Retinal pigment epithelial cell (primary cell): Measurements from ENCODE around the gene DYNLT2B.
"Not testable (repeated sequence)": the region's sequence is repeated elsewhere in the genome, so short reads cannot be mapped to it uniquely, and the experiment has no call there.

Source experiments
- DNase-seq: peaks from one replicate; pipeline ENCODE4 v3.0.0-alpha.2; 2010; ENCODE audit warnings: low read depth
- H3K4me3 ChIP-seq: 2 replicates; pipeline ENCODE4 v1.5.1; 2011; ENCODE audit warnings: mild to moderate bottlenecking, low read length, control low read depth, moderate library complexity
- TF ChIP-seq, protein P1 (sequence below): conservative IDR thresholded peaks from 2 replicates; pipeline ENCODE4 v1.5.1; 2011; ENCODE audit warnings: low read depth, low read length, control low read depth, inconsistent platforms

Gene DYNLT2B

GRCh38 chr3:196254376-196255283 is 63.4 kb downstream of the DYNLT2B start:
- DNase-seq = no peak
- H3K4me3 ChIP-seq = no peak overlapping the region
- TF ChIP-seq, protein P1, sequence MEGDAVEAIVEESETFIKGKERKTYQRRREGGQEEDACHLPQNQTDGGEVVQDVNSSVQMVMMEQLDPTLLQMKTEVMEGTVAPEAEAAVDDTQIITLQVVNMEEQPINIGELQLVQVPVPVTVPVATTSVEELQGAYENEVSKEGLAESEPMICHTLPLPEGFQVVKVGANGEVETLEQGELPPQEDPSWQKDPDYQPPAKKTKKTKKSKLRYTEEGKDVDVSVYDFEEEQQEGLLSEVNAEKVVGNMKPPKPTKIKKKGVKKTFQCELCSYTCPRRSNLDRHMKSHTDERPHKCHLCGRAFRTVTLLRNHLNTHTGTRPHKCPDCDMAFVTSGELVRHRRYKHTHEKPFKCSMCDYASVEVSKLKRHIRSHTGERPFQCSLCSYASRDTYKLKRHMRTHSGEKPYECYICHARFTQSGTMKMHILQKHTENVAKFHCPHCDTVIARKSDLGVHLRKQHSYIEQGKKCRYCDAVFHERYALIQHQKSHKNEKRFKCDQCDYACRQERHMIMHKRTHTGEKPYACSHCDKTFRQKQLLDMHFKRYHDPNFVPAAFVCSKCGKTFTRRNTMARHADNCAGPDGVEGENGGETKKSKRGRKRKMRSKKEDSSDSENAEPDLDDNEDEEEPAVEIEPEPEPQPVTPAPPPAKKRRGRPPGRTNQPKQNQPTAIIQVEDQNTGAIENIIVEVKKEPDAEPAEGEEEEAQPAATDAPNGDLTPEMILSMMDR = no peak

DNA sequence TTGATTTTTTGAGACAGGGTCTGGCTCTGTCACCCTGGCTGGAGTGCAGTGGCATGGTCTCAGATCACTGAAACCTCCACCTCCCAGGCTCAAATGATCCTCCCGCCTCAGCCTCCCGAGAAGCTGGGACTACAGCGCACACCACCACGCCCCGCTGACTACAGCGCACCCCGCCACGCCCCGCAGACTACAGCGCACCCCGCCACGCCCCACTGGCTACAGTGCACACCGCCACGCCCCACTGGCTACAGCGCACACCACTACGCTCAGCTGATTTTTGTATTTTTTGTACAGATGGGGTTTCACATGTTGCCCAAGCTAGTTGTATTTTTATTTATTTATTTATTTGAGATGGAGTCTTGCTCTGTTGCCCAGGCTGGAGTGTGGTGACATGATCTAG is 66.1 kb downstream of the DYNLT2B start:
- no peak for DNase-seq
- H3K4me3 ChIP-seq = no peak overlapping the region
- TF ChIP-seq, protein P1 = no peak

- TF ChIP-seq, protein P1 = no peak
- no peak for DNase-seq
- no peak overlapping the region for H3K4me3 ChIP-seq
Measured at GRCh38 chr3:196246612-196247308, 71.3 kb downstream of the DYNLT2B start.

DNA sequence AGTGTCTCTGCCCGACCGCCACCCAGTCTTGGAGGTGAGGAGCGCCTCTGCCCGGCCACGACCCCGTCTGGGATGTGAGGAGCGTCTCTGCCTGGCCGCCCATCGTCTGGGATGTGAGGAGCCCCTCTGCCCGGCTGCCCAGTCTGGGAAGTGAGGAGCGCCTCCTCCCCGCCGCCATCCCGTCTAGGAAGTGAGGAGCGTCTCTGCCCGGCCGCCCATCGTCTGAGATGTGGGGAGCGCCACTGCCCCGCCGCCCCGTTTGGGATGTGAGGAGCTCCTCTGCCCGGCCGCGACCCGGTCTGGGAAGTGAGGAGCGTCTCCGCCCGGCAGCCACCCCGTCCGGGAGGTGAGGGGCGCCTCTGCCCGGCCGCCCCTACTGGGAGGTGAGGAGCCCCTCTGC is 73.9 kb downstream of the DYNLT2B start:
- not testable (repeated sequence) for DNase-seq, H3K4me3 ChIP-seq

- no peak overlapping the region for H3K4me3 ChIP-seq
- no peak for DNase-seq
- TF ChIP-seq, protein P1 = no peak
Measured at GRCh38 chr3:196241704-196242103, 76.3 kb downstream of the DYNLT2B start.
